Lower leg skin (tissue), 4 donors: ENCODE measurements around the gene SPOCK1. TPM values are rescaled to one million over a fixed set of nuclear protein-coding genes. Genes with fewer than 3 reads are reported as not detected.

Experiments used
- DNase-seq, 2 donors: peaks; one replicate each; pipeline ENCODE4 v3.0.0-alpha.2; 2019; ENCODE audit warnings: low spot score in 2 of 2
- H3K4me3 ChIP-seq: fragments of 200-600 bp; sonication (generic); 2 replicates; pipeline ENCODE4 v1.5.1; 2017; ENCODE audit warnings: mild to moderate bottlenecking, low read depth; ENCODE audit not compliant: poor library complexity, severe bottlenecking
- POLR2A ChIP-seq, 2 donors: fragments of 450-650 bp; IDR thresholded peaks; one replicate each; pipeline ENCODE4 v1.6.1; 2016 to 2017; ENCODE audit warnings: antibody characterized with exemption in 2 of 2, mild to moderate bottlenecking in 1 of 2, moderate library complexity in 1 of 2
- WGBS, 2 donors: methylation state at CpG; one replicate each; pipeline ENCODE4 v1.1.5; 2018; 5-methylcytosine and 5-hydroxymethylcytosine counted together
- intact Hi-C: fragments of 100-400 bp; cut with DNase I; formaldehyde crosslinking; loops from one replicate; pipeline ENCODE4 v1.15.0; 2023; ENCODE audit warnings: low total_unique reads
- total RNA-seq, 4 donors: library from RNA; depleted of rRNA; stranded (reverse); fragments of >200 nt; gene quantifications; one replicate each; pipeline ENCODE4 v1.1.0, GENCODE V29; 2016
- TF ChIP-seq, protein P1 (sequence below), 3 donors: fragments of 450-650 bp; IDR thresholded peaks; one replicate each; pipeline ENCODE4 v1.5.1; 2016; ENCODE audit warnings: antibody characterized with exemption in 3 of 3, mild to moderate bottlenecking in 3 of 3, moderate library complexity in 2 of 3

The SPOCK1 gene
- total RNA-seq, 4 donors from 2014 or later, result 7.9 to 21.5 (median 11.7) TPM

DNA sequence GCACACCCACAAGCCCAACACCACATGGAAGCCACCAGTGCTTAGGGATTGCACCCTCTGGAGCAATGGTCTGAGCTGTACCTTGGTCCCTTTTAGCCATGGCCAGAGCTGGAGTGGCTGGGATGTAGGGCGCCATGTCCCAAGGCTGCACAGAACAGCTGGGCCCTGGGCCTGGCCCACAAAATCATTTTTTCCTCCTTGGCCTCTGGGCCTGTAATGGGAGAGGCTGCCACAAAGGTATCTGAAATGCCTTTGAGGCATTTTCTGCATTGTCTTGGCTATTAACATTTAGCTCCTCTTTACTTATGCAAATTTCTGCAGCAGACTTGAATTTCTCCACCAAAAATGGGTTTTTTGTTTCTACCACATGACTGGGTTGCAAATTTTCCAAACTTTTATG lies 117.6 kb downstream of the SPOCK1 start:
- DNase-seq, result no peak
- H3K4me3 ChIP-seq, result no peak overlapping the region
- intact Hi-C loops, result no loop called here
- 100% methylated on average over 1 of the region's 1 CpG for WGBS, 2 donors
- TF ChIP-seq POLR2A (IDR thresholded peaks at IDR 0.05), result no peak
- TF ChIP-seq, protein P1, sequence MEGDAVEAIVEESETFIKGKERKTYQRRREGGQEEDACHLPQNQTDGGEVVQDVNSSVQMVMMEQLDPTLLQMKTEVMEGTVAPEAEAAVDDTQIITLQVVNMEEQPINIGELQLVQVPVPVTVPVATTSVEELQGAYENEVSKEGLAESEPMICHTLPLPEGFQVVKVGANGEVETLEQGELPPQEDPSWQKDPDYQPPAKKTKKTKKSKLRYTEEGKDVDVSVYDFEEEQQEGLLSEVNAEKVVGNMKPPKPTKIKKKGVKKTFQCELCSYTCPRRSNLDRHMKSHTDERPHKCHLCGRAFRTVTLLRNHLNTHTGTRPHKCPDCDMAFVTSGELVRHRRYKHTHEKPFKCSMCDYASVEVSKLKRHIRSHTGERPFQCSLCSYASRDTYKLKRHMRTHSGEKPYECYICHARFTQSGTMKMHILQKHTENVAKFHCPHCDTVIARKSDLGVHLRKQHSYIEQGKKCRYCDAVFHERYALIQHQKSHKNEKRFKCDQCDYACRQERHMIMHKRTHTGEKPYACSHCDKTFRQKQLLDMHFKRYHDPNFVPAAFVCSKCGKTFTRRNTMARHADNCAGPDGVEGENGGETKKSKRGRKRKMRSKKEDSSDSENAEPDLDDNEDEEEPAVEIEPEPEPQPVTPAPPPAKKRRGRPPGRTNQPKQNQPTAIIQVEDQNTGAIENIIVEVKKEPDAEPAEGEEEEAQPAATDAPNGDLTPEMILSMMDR (IDR thresholded peaks at IDR 0.05), result no peak

DNA sequence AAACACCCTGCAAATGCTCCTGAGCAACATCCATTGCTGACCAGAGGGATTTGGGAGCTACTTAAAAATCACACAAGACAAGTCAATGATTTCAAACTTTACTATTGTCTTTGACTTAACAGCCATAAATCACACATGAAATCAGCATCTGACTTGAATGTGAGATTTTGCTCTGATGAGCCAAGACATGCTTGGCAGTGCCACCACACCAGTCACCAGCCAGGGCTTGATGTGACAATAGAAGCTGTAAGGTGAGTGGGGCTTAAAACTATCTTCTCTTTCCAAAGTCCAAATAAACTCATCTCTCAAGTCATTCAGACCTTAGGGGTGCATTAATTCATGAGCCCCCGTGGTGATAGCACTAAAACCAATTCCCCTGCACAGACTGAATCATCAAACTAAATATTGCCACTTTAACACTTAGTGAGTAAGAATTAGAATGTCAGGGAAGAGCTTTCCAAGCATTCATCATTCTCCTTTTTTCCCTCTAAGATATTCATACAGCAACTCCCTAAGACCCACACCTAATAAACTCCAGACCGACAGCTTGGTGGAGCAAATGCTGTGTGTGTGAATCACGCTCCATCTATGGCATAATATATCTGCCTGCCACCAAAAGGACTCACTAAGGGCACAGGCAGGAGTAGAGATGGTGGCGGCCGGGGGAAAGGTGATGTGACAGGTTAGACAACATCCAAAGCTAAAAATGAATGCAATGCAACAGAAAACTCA lies 119.4 kb downstream of the SPOCK1 start:
- no peak for DNase-seq
- intact Hi-C loops, result no loop called here
- no peak for TF ChIP-seq POLR2A (IDR thresholded peaks at IDR 0.05)
- TF ChIP-seq, protein P1 (IDR thresholded peaks at IDR 0.05), result no peak
- H3K4me3 ChIP-seq, result no peak overlapping the region
- 79 to 84% methylated on average over 5 of the region's 5 CpGs for WGBS, 2 donors

DNA sequence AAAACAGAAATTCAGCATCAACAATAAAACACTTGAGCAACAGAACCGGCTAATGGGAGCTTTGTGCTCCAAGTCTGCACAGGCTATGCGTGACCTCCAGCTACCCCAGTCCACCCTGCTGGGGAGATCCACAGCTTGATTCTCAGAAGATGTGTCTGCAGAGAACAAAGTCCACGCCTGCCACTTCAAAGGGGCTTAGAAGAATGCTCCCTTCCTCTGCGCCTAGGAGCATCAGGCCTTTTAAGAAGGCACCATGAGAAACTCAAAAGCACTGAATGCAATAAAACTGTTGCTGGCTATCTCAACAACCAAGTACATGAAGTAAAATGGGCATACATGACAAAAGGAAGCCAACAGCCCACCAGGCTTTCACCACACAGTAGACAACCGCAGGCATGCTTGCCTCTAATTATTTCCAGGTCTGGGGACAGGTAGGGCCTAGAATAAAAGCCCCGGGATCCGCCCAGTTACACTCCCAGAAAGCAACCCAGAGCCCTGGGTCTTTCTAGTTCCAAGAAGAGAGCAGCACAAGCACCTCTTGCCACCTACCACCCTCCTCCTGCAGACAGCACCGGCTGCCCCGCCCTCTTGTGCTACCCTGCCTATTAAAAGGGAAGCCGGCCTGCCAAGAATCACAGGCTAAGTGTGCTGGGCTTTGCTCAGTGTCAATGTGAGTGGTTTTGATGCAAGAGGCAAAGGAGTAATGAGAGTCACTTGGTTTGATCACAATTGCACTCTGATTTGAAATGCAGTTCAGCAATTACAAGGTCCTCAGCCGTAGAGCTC lies 123.2 kb downstream of the SPOCK1 start:
- TF ChIP-seq, protein P1 (IDR thresholded peaks at IDR 0.05), result no peak
- TF ChIP-seq POLR2A (IDR thresholded peaks at IDR 0.05), result no peak
- 71 to 75% methylated on average over 11 of the region's 11 CpGs for WGBS, 2 donors
- DNase-seq, result no peak
- H3K4me3 ChIP-seq, result no peak overlapping the region
- intact Hi-C loops, result no loop called here

DNA sequence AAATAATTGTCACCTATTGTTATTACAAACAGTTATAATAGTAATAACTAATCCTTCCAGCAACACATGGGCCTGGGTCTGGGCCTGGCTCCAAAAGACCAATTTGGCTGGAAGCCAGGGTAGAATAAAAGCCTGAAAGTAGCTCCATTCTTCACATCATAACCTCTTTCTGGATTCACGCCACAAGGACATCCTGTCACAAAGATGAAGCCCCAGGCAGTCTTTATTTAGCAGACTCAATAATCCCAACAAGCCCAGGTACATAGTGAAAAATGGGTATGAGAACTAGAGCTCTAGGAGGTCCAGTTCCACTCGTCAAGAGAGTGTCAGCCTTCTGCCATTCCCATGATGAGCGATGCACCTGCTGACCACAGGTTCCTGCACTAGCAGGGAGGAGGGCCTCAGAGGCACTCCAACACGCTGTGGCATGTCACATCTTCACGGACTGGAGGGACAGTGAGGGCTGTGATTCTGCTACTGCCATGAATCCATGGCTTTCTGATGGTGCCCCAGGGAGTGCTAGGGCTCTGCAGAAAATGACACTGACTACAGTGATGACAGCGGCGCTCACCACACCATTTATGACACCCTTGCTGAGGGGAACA lies 124.9 kb downstream of the SPOCK1 start:
- DNase-seq, result no peak
- TF ChIP-seq POLR2A (IDR thresholded peaks at IDR 0.05), result no peak
- TF ChIP-seq, protein P1 (IDR thresholded peaks at IDR 0.05), result no peak
- WGBS, 2 donors, result 61 to 66% methylated on average over 7 of the region's 7 CpGs
- H3K4me3 ChIP-seq, result no peak overlapping the region
- intact Hi-C loops, result no loop called here

DNA sequence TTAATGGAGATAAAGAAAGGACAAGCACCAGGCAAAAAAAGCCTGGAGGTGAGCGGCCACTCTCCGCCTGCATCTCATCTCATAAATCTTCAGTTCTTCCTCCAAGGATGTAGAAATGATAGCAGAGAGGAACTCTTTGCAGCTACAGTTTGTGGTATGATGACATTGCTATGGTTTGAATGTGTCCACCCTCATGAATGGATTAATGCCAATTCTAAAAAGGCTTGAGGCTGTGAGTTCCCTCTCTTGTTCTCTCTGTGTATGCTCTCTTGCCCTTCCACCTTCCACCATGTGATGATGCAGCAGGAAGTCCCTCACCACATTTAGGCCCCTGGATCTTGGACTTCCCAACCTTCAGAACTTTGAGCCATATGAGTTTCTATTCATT lies 126.4 kb downstream of the SPOCK1 start:
- no peak overlapping the region for H3K4me3 ChIP-seq
- no peak for TF ChIP-seq POLR2A (IDR thresholded peaks at IDR 0.05)
- TF ChIP-seq, protein P1 (IDR thresholded peaks at IDR 0.05), result no peak
- intact Hi-C loops, result no loop called here
- 79 to 89% methylated on average over 2 of the region's 2 CpGs for WGBS, 2 donors
- DNase-seq, result peak in 1 of 2 donors; percentile 31
